ENCODE measurements around the gene MPRIP. TPM values are rescaled to one million over a fixed set of nuclear protein-coding genes. Genes with fewer than 3 reads are reported as not detected.

MPRIP gene
- polyA plus RNA-seq, 1 donor (not counting 4 experiments of a cell fraction or from before 2014, with no cell fraction given), result 113 TPM

- Histone ChIP-seq H3K9me3 (ENCODE audit: control insufficient read depth, low read depth, low read length) (no peaks in the 10 kb centered on the region), H3K27ac (ENCODE audit: control insufficient read depth, insufficient read depth, low read length) (no peak overlapping the region), H4K20me1 (ENCODE audit: control insufficient read depth, extremely low read depth, insufficient read depth, low read length) (no peaks in the 10 kb centered on the region), H3K4me3 (ENCODE audit: control insufficient read depth in 2 of 3, extremely low read depth in 1 of 3, insufficient read depth in 2 of 3, low read depth in 1 of 3, low read length in 3 of 3) (no peak overlapping the region), H2AFZ (ENCODE audit: control insufficient read depth, low read length) (no peak overlapping the region), H3K79me2 (ENCODE audit: control insufficient read depth, insufficient read depth, low read length) (no peaks in the 10 kb centered on the region), H3K4me1 (ENCODE audit: control insufficient read depth, extremely low read depth, insufficient read depth, low read length) (peaks cover 33% of the 10 kb centered on the region), H3K9ac (ENCODE audit: control insufficient read depth, extremely low read depth, insufficient read depth, low read length) (no peak overlapping the region), H3K36me3 (ENCODE audit: control insufficient read depth in 2 of 2, extremely low read depth in 1 of 2, insufficient read depth in 2 of 2, low read length in 2 of 2) (no peaks in the 10 kb centered on the region), H3K9me1 (ENCODE audit: control insufficient read depth, extremely low read depth, insufficient read depth, low read length) (peaks cover 3% of the 10 kb centered on the region), H3K27me3 (ENCODE audit: control insufficient read depth, extremely low read depth, insufficient read depth, low read length) (no peaks in the 10 kb centered on the region), H3K4me2 (ENCODE audit: control insufficient read depth, extremely low read depth, insufficient read depth, low read depth, low read length) (no peak overlapping the region)
- FAIRE-seq, result no peak
- dilution Hi-C loops (cut with MboI; ENCODE audit: extremely low pct_ligation_motif_present, low sequenced_read_pairs), result no loop called here
- DNase-seq (ENCODE audit: low read depth, low spot score), result no peak
- TF ChIP-seq, protein P1, sequence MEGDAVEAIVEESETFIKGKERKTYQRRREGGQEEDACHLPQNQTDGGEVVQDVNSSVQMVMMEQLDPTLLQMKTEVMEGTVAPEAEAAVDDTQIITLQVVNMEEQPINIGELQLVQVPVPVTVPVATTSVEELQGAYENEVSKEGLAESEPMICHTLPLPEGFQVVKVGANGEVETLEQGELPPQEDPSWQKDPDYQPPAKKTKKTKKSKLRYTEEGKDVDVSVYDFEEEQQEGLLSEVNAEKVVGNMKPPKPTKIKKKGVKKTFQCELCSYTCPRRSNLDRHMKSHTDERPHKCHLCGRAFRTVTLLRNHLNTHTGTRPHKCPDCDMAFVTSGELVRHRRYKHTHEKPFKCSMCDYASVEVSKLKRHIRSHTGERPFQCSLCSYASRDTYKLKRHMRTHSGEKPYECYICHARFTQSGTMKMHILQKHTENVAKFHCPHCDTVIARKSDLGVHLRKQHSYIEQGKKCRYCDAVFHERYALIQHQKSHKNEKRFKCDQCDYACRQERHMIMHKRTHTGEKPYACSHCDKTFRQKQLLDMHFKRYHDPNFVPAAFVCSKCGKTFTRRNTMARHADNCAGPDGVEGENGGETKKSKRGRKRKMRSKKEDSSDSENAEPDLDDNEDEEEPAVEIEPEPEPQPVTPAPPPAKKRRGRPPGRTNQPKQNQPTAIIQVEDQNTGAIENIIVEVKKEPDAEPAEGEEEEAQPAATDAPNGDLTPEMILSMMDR (optimal IDR thresholded peaks at IDR 0.05 in 1 of 3, IDR thresholded peaks at IDR 0.05 in 1 of 3, conservative IDR thresholded peaks at IDR 0.05 in 1 of 3; ENCODE audit: extremely low read depth in 1 of 3, insufficient read depth in 2 of 3, low read length in 3 of 3), result no peak
- no peak for TF ChIP-seq EZH2 (IDR thresholded peaks at IDR 0.05; ENCODE audit: low read length)
These were observed 12.3 kb upstream of the MPRIP start for GRCh38 chr17:17029938-17030337.

DNA sequence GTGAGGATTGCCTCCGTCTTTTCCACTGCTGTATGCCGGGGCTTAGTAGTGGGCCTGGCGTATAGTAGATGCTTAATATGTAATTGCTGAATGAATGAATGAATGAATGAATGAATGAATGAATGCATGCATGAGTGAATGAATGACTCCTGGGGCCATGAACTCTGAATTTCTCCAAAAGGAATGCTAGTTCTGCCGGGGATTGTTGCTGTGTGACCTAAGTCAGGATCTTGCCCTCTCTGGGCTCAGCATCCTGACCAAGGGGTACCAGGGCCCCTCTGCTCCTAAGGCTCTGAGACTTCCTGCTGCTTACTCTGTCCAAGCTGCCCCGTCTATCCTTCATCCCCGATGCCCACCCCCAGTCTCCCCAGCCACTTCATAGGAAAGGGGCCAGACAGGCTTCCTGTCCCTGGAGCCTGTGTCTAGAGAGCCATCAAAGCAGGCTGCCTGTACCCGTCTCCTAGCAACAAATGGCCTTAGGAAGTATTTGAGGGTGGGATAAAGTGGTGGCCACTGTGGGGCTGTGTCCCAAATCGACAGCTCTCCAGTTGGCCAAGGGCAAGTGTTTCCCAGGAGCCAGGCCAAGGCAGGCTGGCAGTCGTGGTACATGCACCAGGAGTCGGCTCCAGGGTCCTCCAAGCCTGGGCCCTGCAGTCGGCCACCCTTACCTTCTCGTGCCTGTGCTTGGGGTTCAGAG lies 11.6 kb upstream of the MPRIP start:
- dilution Hi-C loops (cut with MboI; ENCODE audit: extremely low pct_ligation_motif_present, low sequenced_read_pairs), result no loop called here
- DNase-seq (ENCODE audit: low read depth, low spot score) (no peak), FAIRE-seq (no peak)
- no peak overlapping the region for H3K9ac ChIP-seq (ENCODE audit: control insufficient read depth, extremely low read depth, insufficient read depth, low read length)
- peaks cover 3% of the 10 kb centered on the region for H3K9me1 ChIP-seq (ENCODE audit: control insufficient read depth, extremely low read depth, insufficient read depth, low read length)
- no peaks in the 10 kb centered on the region for H4K20me1 ChIP-seq (ENCODE audit: control insufficient read depth, extremely low read depth, insufficient read depth, low read length)
- no peaks in the 10 kb centered on the region for H3K9me3 ChIP-seq (ENCODE audit: control insufficient read depth, low read depth, low read length)
- no peaks in the 10 kb centered on the region for H3K36me3 ChIP-seq (ENCODE audit: control insufficient read depth in 2 of 2, extremely low read depth in 1 of 2, insufficient read depth in 2 of 2, low read length in 2 of 2)
- H3K27me3 ChIP-seq (ENCODE audit: control insufficient read depth, extremely low read depth, insufficient read depth, low read length), result no peaks in the 10 kb centered on the region
- no peak overlapping the region for H3K27ac ChIP-seq (ENCODE audit: control insufficient read depth, insufficient read depth, low read length)
- no peak overlapping the region for H3K4me3 ChIP-seq (ENCODE audit: control insufficient read depth in 2 of 3, extremely low read depth in 1 of 3, insufficient read depth in 2 of 3, low read depth in 1 of 3, low read length in 3 of 3)
- H3K79me2 ChIP-seq (ENCODE audit: control insufficient read depth, insufficient read depth, low read length), result no peaks in the 10 kb centered on the region
- peaks cover 33% of the 10 kb centered on the region for H3K4me1 ChIP-seq (ENCODE audit: control insufficient read depth, extremely low read depth, insufficient read depth, low read length)
- TF ChIP-seq, protein P1 (optimal IDR thresholded peaks at IDR 0.05 in 1 of 3, IDR thresholded peaks at IDR 0.05 in 1 of 3, conservative IDR thresholded peaks at IDR 0.05 in 1 of 3; ENCODE audit: extremely low read depth in 1 of 3, insufficient read depth in 2 of 3, low read length in 3 of 3), result no peak
- TF ChIP-seq EZH2 (IDR thresholded peaks at IDR 0.05; ENCODE audit: low read length), result no peak
- no peak overlapping the region for H2AFZ ChIP-seq (ENCODE audit: control insufficient read depth, low read length)
- H3K4me2 ChIP-seq (ENCODE audit: control insufficient read depth, extremely low read depth, insufficient read depth, low read depth, low read length), result no peak overlapping the region
